HuH-7.5 (cell line): ENCODE data around the gene ACSL4.
"Not testable (repeated sequence)": the region's sequence is repeated elsewhere in the genome, so short reads cannot be mapped to it uniquely, and the experiment has no call there.

Experiments used
- DNase-seq: peaks from one replicate; pipeline ENCODE4 v3.0.0; 2011; ENCODE audit warnings: low spot score

The ACSL4 gene

DNA sequence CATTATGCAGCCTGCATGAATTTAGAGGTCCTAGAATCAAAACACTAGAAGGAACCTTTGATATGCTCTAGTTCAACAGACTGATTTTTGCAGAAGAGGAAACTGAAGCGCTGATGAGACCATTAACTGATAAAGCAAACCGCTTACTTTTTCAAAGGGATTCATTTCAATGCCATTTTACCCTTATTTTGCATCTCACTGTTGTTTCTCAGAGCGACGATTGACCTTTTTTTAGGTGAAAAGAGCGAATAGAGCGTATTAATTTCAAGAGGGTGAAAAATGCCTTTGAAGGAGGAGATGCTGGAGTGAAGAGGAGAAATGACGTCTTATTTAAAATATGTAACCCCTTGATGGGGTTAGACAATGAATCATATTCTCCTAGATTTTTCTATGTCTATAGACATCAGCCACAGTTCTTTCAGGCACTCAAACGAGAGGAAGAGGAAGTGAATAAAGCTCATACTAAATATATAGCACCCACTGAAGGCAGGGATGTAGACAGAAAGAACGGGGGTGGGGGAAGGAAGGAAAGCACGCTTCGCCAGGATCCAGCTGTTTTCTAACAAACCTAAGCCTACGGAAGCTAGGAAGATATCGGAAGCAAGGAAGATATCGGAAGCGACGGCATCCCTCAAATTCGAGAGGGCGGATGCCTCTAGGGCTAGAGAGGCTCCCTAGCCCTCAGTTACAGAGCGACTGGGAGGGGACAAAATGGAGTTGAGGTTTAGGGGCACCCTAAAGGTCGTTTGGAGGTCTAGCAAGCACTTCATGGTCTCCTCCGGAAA lies 848 bp downstream of the ACSL4 start:
- no peak for DNase-seq

DNA sequence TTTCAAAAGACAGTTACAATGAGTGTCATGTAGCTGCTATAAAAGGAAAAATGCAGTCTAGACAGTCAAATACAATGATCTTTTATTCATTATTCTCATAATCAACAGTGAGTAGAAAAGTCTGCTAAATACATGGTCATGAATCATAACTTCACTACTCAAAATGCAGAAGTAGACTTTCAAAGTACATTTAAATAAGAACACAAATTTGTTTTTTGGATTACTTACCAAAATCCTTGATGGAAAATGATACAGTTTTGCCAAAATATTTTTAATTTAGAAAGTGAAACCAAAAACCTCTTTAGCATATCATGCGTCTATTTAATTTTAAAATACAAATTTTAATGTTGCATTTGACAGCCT lies 4.9 kb downstream of the ACSL4 start:
- no peak for DNase-seq

DNA sequence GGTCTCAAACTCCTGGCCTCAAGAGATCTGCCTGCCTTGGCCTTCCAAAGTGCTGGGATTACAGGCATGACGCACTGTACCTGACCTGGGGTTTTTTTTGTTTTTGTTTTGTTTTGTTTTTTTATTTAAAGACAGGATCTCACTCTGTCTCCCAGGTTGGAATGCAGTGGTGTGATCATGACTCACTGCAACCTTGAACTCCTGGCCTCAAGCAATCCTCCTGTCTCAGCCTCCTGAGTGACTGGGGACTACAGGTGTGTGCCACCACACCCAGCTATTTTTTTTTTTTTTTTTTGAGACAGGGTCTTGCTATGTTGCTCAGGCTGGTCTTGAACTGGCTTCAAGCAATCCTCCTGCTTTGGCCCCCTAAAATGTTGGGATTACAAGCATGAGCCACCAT lies 8.1 kb downstream of the ACSL4 start:
- not testable (repeated sequence) for DNase-seq

DNA sequence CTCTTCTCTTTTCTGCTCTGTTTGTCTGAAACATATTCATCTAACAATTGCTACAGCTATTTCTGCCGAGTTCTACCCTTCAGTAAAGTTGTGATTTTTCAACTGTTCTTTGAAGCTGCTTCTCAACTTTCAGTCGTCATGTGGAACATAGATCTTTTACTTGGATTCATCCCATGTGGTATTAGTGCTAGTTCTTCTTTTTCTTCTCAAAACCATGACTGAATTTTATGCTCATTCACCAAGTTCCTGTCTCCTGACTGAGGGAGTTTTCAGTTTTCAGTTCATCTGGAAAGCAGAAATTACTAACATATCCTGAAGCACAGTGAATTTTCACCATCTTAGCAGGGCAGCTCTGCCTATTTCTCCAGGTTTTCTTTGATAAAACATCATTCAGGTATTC lies 12.1 kb downstream of the ACSL4 start:
- no peak for DNase-seq

DNA sequence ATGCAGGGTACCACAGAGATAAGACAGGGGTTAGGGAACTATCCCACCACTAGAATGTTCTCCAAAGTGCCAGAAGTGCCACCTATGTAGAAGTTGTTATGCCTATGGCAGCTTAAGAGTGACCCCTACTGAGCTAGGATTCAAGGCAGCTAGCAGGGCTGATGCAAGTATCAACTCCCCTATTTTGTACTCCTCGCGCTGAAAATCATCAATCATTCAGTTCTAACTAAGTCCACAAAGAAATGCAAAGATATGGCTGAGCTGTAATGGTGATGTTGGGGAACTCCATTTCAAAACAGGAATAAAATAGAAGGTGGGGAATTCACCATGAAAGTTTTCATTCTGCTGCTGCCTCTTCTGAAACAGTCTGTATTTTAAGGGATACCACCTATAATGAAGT lies 13.8 kb downstream of the ACSL4 start:
- DNase-seq, result no peak

DNA sequence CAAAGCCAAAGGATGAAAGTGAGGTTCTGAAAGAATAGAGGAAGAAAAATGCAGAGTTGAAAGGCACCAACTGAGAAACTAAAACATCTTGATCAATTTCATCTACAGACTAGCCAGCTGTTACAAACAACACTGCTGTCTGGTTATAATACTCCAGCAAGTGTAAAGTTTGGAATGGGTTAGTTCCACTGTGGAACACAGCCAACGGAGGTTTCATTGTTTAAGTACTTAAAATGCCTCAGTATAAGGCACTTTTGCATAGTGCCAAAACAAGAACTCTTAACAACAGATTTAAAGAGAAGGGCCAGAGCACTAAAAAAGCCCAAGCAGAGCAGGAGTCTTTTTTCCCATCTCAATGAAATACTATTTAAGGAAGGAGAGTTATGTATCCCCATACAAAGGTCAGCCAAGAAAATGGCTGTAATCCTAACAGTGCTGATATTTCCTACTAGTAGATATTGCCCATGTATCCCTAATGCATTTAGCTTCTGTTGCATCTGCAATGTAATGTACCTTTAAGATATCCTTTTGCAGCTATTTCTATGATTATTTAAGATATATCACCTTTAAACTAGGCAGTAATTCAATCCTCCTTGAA lies 16.5 kb downstream of the ACSL4 start:
- DNase-seq, result no peak

DNA sequence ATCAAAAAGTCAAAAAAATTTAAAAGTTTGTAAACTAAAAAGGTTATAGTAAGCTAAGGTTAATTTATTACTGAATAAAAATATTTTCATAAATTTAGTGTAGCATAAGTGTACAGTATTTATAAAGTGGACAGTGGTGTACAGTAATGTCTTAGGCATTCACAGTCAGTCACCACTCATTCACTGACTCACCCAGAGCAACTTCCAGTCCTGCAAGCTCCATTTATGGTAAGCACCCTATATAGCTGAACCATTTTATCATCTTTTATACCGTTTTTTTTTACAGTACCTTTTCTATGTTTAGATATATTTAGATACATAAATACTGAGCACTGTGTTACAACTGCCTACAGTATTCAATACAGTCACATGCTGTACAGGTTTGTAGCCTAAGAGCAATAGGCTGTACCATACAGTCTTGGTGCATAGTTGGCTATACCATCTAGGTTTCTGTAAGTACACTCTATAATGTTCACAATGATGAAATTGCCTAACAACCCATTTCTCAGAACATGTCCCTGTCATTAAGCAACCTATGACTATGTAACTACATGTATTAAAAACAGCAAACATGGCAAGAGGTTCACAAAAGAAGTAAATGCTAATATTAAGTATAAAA lies 18.6 kb downstream of the ACSL4 start:
- DNase-seq, result no peak

DNA sequence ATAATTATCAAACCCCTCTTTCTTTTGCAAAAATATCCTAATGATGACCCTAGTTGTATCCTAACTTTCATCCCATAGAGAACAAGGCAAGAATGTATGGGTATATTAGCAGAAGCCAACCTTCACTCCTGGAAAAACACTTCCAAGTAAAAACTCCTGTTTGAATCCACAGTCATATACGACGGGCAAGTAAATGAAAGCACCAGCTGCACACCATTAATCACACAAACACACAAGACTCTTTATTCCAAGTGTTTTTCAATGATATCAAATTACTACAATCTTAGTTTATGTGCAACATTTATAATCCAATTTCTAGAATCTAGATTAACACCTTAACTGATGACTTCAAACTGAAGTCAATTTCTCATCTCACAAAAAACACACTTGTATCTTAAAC lies 22.9 kb downstream of the ACSL4 start:
- DNase-seq, result no peak

DNA sequence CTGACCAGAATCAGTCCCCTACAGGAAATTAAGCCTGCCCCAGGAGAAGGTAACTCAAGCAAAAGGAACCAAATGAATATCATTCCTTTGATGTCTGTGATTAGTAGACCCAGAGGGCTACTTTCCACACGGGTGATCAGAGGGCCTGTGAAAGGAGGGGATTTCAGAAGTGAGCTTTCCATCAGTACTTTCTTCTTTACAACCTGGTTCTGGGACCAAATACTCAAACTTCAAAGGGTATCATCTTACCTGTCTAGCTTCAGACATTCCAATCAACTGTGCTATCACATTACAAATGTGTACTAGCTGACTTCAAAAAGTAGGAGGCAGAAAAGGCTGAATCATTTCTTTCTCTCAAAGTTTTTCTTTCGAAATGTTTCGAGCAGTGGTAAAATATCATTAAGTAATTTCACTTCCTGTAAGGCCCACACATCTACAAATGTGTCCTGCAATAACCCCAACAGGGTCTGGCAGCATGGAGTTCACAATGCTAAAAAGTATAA lies 23.9 kb downstream of the ACSL4 start:
- DNase-seq, result no peak

DNA sequence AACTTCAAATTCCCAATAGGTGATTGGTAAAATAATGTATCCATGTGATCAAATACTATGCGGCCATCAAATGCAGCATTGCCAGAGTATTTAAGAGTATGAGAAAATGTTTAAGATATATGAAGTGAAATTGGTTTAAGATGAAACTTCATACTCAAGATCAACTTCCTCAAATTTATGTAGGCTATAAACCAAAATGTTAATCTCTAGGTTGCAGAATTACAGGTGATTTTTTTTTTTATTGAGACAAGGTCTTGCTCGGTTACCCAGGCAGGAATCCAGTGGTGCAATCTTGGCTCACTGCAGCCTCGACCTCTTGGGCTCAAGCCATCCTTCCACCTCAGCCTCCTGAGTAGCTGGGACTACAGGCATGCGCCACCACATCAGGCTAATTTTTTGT lies 25.3 kb downstream of the ACSL4 start:
- no peak for DNase-seq

DNA sequence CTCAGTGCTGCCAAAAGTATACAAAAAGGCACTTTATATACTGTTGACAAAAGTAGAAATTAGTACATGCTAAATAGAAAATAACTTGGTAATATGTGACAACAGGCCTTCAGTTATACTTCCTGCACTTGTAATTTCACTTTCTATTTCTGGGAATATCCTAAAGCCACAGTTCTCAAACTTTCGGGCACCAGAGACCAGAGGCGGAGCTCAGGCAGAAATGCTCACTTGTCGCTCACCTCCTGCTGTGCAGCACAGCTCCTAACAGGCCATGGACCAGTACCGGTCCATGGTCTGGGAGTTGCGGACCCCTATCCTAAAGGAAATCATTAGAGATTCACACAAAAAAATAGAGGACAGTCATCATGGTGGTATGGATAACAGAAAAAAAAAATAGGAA lies 25.7 kb downstream of the ACSL4 start:
- DNase-seq, result no peak

DNA sequence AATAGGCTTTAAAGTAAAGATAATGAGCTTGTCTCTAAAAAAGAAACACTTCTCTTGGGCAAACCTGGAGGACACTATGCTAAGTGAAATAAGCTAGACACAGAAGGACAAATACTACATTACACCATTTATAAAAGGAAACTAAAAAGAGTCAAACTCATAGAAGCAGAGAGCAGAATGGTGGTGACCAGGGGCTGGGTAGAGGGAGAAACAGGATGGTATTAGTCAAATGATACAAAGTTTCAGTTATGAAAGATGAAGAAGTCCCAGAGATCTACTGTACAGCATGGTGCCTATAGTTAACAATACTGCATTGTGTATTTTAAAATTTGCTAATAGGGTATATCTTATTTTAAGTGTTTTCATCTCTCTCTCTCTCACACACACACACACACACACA lies 28.5 kb downstream of the ACSL4 start:
- DNase-seq, result no peak

DNA sequence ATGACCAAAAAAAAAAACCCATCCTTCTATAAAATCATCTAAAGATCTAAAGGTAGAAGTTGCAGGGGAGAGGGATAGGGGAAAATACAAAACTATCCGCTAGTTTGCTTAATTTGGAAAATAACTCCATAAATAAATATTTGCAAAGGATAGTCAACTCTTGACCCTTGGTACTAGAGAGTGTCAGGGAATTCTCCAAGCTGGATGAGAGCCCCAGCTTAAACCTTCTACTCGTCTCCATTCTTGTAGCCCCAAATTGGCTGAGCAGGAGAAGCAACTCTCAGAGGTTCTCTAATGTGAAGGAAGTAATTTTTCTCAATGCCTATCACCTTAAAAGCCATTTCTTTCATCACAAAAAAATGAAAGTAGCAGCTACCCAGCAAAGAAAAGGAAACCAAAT lies 35.2 kb downstream of the ACSL4 start:
- DNase-seq, result no peak

DNA sequence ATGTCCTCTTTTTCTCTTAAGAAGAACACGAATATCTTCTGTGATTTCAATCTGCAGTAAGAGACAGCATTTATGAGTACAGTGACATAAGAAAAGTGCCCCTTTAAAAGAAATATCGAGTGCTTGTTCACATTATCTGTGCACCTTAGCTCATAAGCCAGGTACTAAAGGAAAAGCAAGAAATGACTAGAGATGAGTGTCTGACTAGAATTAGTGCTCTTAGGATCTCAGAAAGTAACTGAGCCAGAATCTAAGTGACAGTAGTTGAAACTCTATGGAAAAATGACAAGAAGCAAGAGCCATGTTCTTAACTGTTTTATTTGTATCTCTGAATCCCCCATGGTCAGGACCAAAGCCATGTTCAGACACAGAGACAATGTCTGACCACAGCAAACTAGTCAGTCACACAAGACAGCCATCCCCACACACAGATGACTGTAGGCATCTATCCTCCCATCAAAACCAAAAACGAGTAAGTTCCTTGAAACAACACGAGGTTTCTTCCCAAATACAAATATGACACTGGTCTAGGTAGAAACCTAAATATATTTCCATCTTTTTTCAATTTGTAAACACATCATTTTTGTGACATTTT lies 36.8 kb downstream of the ACSL4 start:
- DNase-seq, result no peak

DNA sequence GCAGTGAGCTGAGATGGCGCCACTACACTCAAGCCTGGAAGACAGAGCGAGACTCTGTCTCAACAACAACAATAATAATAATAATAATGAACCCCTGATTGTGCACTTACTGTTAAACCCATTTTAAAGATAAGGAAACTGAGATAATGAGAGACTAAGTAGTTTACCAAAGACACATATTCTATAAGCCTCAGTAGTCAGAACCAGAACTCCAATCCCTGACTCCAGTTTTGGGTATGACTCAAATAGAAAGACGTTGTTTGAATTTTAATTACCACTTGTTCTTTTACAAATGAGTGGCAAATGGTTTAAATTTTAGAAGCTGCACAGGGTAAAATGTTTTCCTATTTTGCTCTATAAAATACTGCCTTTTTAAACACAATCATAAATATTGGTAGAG lies 37.4 kb downstream of the ACSL4 start:
- no peak for DNase-seq

DNA sequence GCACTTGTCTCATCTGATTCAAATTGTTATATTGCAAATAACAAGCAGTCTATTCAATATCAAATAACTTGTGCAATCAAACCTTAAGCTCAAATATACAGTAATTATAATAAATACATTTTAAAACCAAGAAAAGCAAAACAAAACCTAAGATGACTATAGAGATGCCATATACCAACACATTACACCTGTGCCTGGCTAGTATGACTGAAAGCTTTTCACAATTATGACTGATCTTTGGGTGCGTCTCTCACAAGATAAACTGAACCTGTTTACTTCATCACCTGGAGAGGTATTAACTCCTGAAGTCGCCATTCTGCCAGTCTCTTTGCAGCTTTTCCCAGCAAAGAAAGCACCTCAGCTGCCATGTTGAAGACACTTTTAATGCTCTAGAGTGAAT lies 41.3 kb downstream of the ACSL4 start:
- DNase-seq, result no peak

DNA sequence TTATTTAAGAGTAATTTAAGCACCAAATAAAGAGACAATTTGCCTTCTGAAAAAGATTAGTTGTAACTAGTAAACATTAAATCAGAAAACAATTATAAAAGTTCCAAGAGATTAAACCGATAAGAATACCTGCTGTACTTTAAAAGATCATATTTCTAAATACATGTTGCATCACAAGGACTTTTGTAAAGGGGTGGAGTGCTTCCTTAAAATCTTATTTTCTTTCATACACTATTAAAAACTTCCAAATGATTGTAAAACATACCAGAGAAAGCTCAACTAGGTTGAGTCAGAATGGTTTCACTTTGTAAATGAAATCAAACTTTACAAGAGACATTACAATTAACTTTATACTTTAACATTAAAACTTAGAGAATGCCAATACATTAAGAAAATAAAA lies 41.8 kb downstream of the ACSL4 start:
- no peak for DNase-seq

DNA sequence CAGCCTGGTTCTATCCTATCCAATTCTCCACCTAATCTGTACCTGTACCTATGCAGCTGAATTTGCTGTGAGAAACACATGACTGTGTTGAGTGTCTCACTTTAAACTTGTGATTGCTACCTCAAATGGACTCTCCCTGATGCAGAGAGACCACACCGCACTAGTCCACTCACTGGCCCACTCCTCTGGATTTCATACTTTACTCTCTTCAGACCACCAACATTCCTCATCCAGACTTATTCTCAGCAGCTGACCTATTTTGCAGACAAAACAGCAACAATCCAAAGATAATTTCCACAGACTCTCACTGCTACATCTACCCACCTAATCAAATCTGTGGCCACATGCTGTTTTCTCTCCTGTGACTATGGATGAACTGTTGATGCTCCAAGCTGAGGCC lies 45.2 kb downstream of the ACSL4 start:
- DNase-seq, result no peak

DNA sequence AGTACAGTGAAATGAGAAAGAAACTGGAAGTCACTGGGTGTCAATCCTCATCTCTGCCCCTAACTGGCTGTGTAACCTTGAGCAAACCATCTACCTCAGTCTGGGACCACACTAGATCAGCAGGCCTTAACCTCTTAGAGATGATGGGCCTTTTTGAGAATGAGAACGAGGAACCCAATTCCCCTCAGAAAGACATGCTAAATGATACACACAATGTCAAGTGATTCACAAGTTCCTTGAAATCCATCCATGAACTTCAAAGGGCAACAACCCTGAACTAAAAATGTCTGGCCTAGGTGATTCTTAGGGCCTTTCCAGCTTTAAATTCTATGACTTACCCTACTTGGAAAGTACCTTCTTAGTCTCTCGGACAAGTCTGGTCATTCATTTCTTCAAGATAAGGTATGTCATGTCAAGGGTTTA lies 47.4 kb downstream of the ACSL4 start:
- no peak for DNase-seq

DNA sequence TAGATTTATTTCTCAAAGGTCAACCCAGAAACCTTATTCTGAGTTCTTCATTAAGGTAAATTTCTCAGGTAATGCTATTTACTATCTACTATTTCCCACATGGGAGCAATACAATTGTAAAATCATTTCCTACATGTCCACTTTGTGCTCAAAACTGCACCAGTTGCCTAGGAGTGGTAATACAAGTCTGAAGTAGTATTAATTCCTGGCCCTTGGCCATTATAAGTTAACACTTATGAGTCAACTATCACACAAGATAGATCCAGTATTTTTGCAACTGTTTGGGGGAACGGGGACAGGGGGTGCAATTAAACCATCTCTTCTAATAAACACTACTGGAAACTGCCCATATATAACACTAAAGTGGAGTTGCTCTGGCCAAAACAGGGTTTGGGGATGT lies 48.9 kb downstream of the ACSL4 start:
- no peak for DNase-seq

DNA sequence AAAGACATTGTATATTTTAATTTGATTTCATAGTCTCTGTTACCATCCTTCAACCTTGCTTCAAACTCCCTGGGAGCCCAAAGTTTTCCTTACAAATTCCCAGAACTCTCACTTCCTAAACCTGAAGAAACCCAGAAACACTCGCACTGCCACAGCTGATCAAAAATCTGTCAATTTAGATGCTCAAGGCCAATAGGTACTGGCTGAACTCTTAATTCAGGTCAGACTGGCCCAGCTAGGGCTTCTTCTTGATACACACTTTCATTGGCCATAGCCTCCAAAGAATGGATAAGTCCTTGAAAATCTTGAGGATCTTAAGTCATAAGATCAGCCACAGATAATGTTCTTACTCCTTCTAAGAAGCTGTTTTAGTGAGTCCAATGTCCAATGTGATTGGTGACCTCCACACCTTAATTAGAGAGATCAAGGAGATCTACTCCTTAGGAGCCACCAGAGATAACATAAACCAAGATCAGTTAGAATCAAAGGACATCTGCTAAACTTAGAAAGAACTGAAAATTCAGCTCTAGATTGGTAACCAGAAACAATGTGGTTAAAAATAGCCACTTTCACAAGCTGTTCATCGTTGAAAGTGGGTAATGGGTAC lies 51.5 kb downstream of the ACSL4 start:
- DNase-seq, result no peak

DNA sequence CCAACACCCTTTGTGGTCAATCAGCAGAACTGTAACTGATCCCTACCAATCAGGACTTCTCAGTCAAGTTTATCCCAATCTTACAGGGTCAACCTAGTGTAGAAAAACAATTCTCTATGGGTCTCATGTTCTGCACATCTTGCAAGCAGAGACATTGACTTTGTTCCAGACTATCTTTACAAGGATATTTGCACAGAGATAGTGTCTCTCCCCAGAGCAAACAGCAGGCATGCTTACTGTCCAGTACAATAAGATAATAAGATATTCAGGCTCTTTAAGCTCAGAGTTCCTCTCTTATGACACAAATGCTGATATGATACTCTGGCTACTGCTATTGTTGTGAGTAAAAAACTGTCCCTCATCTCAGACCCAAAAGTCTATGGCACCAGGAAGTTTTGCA lies 53.2 kb downstream of the ACSL4 start:
- DNase-seq, result no peak

DNA sequence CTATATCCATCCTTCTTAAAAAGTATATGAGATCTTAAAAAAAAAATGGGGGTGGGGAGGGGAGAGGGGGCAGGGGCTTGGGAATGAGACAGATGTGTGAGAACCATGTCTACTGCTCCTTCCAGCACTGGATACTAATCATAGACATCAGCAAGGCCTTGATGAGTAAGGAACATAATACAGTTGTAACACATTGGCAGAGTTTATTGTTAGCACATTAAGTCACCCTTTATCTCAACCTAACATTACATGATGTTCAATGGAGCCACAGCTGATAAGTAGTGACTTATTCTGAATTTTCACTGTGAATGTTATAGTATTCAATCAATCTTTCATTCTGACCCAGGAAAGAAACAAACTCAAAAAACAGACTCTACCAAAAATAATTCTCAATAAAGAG lies 60.8 kb downstream of the ACSL4 start:
- DNase-seq, result no peak
